Stimulated activated naive CD8-positive, alpha-beta T cell treated with anti-CD3 and anti-CD28 coated beads, Interleukin-15, amount 100 ng/mL, for 72 hours (primary cell): ENCODE data around the gene FSIP1.

Experiments used
- ATAC-seq: fragments of 150-1000 bp; cut with Tn5 transposase; 2 replicates; pipeline ENCODE4 v1.10.0; 2021; ENCODE audit warnings: mild to moderate bottlenecking, moderate library complexity
- DNase-seq, 2 donors: peaks; one replicate each; pipeline ENCODE4 v3.0.0; 2021 to 2022
- H3K27ac Mint-ChIP-seq, 2 donors: one replicate each; pipeline ENCODE4 v1.8.0; 2022; ENCODE audit warnings: mild to moderate bottlenecking in 2 of 2, mixed read lengths in 2 of 2, moderate library complexity in 2 of 2
- H3K27me3 Mint-ChIP-seq: one replicate; pipeline ENCODE4 v1.8.0; 2022; ENCODE audit warnings: mixed read lengths
- H3K4me1 Mint-ChIP-seq: one replicate; pipeline ENCODE4 v1.8.0; 2022; ENCODE audit warnings: mild to moderate bottlenecking, mixed read lengths
- H3K4me3 Mint-ChIP-seq, 2 donors: one replicate each; pipeline ENCODE4 v1.8.0; 2022; ENCODE audit warnings: mild to moderate bottlenecking in 2 of 2, mixed read lengths in 2 of 2, moderate library complexity in 1 of 2
- H3K9me3 Mint-ChIP-seq, 2 donors: one replicate each; pipeline ENCODE4 v1.8.0; 2022; ENCODE audit warnings: mixed read lengths in 2 of 2

Gene FSIP1

DNA sequence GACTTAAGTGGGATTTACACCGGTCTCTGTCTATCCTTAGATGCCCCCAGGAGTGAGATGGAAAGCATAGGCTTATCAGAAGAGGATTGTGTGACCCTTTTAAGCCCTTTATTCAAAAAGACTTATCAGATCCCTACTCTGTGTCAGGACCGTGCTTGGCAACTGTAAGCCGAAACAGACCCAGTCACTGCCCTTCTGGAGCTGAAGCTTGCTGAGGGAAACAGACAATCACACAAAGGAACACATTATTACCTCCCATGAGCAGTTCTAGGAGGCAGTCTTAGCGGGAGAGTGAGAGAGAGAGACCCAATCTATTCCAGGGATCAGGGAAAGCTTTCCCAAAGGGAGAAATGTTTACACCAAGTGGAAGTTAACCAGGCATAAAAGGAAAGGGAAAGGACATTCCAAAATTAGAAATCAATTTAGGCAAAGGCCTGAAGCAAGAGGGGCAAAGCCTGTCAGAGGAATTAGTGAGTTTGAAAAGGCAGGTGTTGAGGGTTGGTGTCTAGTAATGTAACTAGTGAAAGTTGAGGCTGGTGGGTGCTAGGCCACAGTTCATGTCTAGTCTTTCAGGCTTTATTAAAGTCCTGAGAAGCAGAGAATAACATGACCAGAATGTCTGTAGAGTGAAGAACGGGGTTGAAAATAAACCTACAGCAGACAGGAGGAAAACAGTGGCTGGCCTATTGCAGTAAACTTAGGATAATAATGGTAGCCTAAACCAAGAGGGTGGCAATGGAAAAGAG lies 115.1 kb downstream of the FSIP1 start:
- DNase-seq (no peak), ATAC-seq (no peak)
- Mint-ChIP-seq H3K4me1 (no peaks in the 10 kb centered on the region), H3K4me3 (no peak overlapping the region), H3K27me3 (peaks cover 8% of the 10 kb centered on the region), H3K9me3 (no peaks in the 10 kb centered on the region), H3K27ac (peak overlapping the region in 1 of 2 donors; percentile 70)

DNA sequence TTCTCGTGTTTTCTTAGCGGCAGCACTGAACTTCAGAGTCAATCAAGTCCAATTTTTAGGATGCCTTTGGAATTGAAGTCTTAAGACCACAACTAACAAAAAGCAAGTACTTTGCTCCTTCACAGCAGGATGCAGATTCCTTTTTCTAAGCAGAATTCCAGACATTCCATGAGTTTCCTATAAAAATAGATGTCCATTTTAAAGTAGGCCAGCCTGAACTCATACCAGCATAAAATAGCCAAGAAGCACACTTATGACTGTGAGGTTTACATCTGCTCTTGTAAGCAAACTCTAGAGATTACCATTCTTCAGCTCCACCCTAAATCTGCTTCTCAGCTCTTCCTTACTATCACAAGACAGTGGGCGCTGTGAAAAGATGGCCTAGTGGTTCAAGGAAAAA lies 116.0 kb downstream of the FSIP1 start:
- Mint-ChIP-seq H3K9me3 (no peaks in the 10 kb centered on the region), H3K27ac (peak overlapping the region in 1 of 2 donors; percentile 80), H3K27me3 (peaks cover 8% of the 10 kb centered on the region), H3K4me3 (no peak overlapping the region), H3K4me1 (no peaks in the 10 kb centered on the region)
- no peak for DNase-seq
- no peak for ATAC-seq

- Mint-ChIP-seq H3K27me3 (peaks cover 8% of the 10 kb centered on the region), H3K9me3 (no peaks in the 10 kb centered on the region), H3K4me1 (no peaks in the 10 kb centered on the region), H3K4me3 (no peak overlapping the region), H3K27ac (no peak overlapping the region)
- DNase-seq (no peak), ATAC-seq (no peak)
These were observed 116.9 kb downstream of the FSIP1 start for GRCh38 chr15:39665629-39666250.

DNA sequence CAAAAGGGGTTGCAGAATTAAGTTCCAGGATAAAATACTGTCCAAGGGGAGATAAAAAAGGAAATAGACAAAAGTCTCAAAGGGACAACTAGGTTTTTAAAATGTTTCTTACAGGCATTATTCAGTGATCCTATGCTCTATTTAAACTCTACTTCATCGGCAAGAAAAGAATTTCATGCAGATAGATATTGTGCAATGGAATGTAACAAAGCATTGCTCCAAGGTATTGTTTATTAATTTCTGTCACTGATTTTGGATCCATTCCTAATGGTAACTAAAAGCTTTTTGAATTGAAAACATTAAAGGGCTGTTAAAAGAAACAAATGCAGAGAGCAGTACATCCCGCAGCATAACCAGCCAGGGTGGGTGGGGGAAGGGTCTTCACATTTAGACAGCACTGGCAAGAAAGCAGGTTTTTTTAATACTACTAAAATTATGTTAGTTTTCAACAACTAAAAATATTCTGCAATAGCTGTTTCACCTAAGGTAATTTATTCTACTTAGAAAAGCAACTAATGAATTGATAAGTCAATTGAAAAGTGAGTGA lies 118.9 kb downstream of the FSIP1 start:
- Mint-ChIP-seq H3K4me3 (no peak overlapping the region), H3K9me3 (no peaks in the 10 kb centered on the region), H3K27me3 (peaks cover 8% of the 10 kb centered on the region), H3K4me1 (no peaks in the 10 kb centered on the region), H3K27ac (no peak overlapping the region)
- ATAC-seq (no peak), DNase-seq (no peak)

DNA sequence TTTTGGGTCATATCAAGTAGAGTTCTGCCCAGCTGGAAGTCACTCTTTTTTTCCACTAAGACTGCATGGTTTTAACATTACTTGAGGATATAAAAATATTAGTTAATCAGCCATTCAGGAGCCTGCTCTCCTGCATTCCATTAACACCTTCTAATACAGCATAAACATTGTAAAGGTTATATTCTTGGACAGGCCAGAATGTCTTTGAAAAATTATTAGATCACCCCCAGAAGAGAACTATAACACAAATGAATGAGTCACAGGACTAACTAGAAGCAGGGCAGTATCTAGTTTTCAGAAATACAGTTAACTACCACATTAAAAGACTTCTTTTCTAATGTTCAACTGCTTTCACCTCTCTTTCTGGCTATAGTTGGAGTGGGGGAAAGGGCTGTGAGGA lies 120.9 kb downstream of the FSIP1 start:
- no peak for DNase-seq
- no peak for ATAC-seq
- Mint-ChIP-seq H3K9me3 (no peaks in the 10 kb centered on the region), H3K4me1 (no peaks in the 10 kb centered on the region), H3K27me3 (peaks cover 8% of the 10 kb centered on the region), H3K27ac (no peak overlapping the region), H3K4me3 (no peak overlapping the region)

- Mint-ChIP-seq H3K4me3 (no peak overlapping the region), H3K27me3 (no peaks in the 10 kb centered on the region), H3K9me3 (no peaks in the 10 kb centered on the region), H3K4me1 (no peaks in the 10 kb centered on the region), H3K27ac (no peak overlapping the region)
- ATAC-seq (no peak), DNase-seq (no peak)
These were observed 123.9 kb downstream of the FSIP1 start for GRCh38 chr15:39658740-39659139.

DNA sequence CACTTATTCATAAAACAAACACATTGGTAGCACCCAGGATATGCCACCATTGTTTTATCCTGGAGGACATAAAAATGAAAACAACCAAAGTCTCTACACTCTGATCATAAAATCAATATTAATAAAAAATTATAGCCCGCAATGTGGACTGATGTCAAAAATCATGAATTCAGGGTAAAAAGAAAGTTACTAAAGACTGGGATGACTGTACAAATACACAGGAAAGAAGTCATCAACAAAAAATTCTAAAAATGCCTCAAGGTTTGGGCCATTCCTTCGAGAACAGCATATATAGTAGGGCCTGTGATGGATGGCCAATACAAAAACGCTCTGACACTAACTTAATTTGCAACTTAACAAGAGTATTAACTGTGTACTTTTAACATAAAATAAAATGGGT lies 125.0 kb downstream of the FSIP1 start:
- ATAC-seq (no peak), DNase-seq (no peak)
- no peaks in the 10 kb centered on the region for H3K4me1 Mint-ChIP-seq
- no peaks in the 10 kb centered on the region for H3K27me3 Mint-ChIP-seq
- H3K27ac Mint-ChIP-seq, result no peak overlapping the region
- no peaks in the 10 kb centered on the region for H3K9me3 Mint-ChIP-seq
- H3K4me3 Mint-ChIP-seq, result no peak overlapping the region

DNA sequence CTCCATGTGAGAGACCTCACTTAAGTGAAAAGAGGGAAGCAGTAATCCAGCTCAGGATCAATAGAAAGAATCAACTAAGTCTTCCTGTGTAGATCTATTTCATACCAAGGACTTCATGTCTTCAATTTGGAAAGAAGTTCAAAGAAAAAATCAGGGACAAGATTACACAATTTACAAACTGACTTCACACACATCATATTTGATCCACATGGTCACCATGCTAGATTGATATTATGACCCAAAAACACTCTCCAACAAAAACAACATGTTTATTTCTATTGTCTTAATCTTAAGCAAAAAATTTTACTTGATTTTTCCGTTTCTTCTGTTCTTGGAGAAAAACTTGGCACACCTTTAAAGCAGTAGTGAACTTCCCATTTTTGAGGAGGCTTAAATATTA lies 125.5 kb downstream of the FSIP1 start:
- Mint-ChIP-seq H3K4me1 (no peaks in the 10 kb centered on the region), H3K9me3 (no peaks in the 10 kb centered on the region), H3K27ac (no peak overlapping the region), H3K27me3 (no peaks in the 10 kb centered on the region), H3K4me3 (no peak overlapping the region)
- DNase-seq (no peak), ATAC-seq (no peak)

DNA sequence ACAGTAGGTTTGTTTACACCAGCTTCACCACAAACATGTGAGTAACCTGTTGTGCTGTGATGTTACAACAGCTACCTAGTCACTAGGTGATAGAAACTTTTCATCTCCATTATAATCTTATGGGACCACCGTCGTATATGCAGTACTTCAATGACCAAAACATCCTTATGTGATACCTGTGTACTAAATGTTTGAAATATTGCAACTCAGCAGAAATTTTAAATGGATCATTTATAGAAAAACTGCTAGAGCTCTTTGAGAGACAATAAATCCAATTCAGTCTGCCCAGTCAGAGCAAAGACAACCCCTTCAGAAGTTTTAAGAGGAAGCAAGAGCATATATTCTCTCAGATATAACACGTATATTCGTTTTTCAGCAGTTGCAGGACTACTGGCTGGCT lies 128.3 kb downstream of the FSIP1 start:
- DNase-seq, result no peak
- no peaks in the 10 kb centered on the region for H3K9me3 Mint-ChIP-seq
- H3K27ac Mint-ChIP-seq, result no peak overlapping the region
- no peak for ATAC-seq
- no peaks in the 10 kb centered on the region for H3K4me1 Mint-ChIP-seq
- no peak overlapping the region for H3K4me3 Mint-ChIP-seq
- no peaks in the 10 kb centered on the region for H3K27me3 Mint-ChIP-seq

DNA sequence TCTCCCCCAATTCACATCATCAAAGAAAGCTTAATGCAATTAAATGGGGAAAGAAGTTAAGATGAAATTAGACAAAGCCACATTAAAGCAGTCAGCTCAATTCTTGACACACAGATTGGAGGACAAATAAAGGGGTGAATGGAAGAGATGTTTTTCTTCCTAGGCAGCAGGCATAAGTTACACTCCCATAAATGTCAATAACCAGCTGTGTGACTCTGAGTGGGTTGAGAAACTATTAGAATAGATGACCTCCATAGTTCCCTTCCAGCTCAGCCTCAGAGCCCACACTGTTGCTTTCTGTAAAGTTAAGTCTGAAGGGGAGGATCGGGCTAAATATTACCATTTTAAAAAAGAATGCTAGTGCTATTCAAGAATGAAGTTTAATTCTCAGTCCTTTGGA lies 130.8 kb downstream of the FSIP1 start:
- ATAC-seq (no peak), DNase-seq (no peak)
- Mint-ChIP-seq H3K4me3 (no peak overlapping the region), H3K4me1 (no peaks in the 10 kb centered on the region), H3K27me3 (no peaks in the 10 kb centered on the region), H3K27ac (no peak overlapping the region), H3K9me3 (no peaks in the 10 kb centered on the region)

- ATAC-seq (no peak), DNase-seq (no peak)
- no peak overlapping the region for H3K27ac Mint-ChIP-seq
- H3K4me3 Mint-ChIP-seq, result no peak overlapping the region
- no peaks in the 10 kb centered on the region for H3K27me3 Mint-ChIP-seq
- no peaks in the 10 kb centered on the region for H3K9me3 Mint-ChIP-seq
- H3K4me1 Mint-ChIP-seq, result no peaks in the 10 kb centered on the region
These were observed 131.3 kb downstream of the FSIP1 start for GRCh38 chr15:39651295-39651694.

- H3K27ac Mint-ChIP-seq, result no peak overlapping the region
- no peaks in the 10 kb centered on the region for H3K9me3 Mint-ChIP-seq
- no peaks in the 10 kb centered on the region for H3K27me3 Mint-ChIP-seq
- DNase-seq (no peak), ATAC-seq (no peak)
- H3K4me1 Mint-ChIP-seq, result no peaks in the 10 kb centered on the region
- H3K4me3 Mint-ChIP-seq, result no peak overlapping the region
These were observed 132.9 kb downstream of the FSIP1 start for GRCh38 chr15:39649757-39650156.

- no peak for DNase-seq
- ATAC-seq, result no peak
- Mint-ChIP-seq H3K4me1 (peaks cover 20% of the 10 kb centered on the region), H3K27me3 (no peaks in the 10 kb centered on the region), H3K9me3 (no peaks in the 10 kb centered on the region), H3K27ac (no peak overlapping the region), H3K4me3 (no peak overlapping the region)
These were observed 136.2 kb downstream of the FSIP1 start for GRCh38 chr15:39646425-39646824.

DNA sequence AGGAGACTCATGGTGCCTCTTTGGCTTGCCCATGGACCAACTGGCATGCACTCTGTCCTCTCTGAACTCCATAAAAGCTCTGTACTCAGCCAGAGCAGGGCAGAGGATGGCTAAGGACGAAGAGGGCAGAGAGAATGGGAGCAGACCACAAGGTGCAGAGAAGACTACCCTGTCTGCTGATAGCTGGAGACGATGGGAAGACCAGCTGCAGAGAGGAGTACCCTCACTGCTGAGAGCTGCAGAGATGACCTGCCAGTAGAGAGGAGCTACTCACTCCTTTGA lies 136.7 kb downstream of the FSIP1 start:
- DNase-seq (no peak), ATAC-seq (no peak)
- peak overlapping the region in 1 of 2 donors; percentile 38 for H3K27ac Mint-ChIP-seq
- H3K4me1 Mint-ChIP-seq, result peaks cover 26% of the 10 kb centered on the region
- H3K9me3 Mint-ChIP-seq, result no peaks in the 10 kb centered on the region
- no peaks in the 10 kb centered on the region for H3K27me3 Mint-ChIP-seq
- no peak overlapping the region for H3K4me3 Mint-ChIP-seq

DNA sequence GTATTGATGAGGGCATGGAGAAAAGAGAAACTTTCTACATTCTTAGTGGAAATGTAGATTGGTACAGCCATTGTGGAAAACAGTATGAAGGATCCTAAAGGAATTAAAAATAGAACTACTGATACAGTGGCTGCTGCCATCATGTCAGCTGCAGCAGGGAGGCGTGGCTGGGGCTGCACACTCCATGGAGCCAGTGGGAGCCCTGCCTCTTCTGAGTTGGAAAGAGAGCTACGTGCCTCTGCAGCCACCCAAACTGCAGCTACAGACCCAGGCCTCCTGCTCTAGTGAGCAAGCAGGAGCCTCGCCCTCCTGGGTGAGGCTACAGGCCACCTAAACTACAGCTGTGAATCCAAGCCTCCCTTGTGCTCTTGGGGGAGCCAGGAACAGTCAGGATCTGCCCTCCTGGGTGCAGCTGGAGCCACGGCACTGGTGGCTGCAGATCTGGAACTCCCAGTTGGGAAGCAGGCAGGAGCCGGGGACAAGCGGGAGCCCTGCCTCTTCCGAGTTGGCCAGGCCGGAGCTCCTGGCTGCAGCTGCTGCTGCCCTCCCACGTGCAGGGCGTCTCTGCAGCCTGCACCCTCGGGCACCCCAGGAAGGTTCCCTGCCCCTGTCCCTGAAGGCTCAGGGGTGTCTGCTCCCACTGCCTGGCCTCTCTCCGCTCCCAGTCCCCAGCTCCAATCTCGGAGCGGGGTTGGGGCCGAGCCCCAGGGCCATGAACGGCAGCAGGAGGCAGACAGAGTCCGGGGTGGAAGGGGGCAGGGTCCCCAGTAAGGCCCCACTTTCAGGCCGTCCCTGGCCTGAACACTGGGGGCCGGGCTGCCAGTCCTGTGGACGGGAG lies 137.3 kb downstream of the FSIP1 start:
- H3K4me3 Mint-ChIP-seq, result no peak overlapping the region
- peak overlapping the region in 1 of 2 donors; percentile 38 for H3K27ac Mint-ChIP-seq
- no peaks in the 10 kb centered on the region for H3K27me3 Mint-ChIP-seq
- H3K4me1 Mint-ChIP-seq, result peaks cover 31% of the 10 kb centered on the region
- H3K9me3 Mint-ChIP-seq, result no peaks in the 10 kb centered on the region
- ATAC-seq, result no peak
- no peak for DNase-seq

DNA sequence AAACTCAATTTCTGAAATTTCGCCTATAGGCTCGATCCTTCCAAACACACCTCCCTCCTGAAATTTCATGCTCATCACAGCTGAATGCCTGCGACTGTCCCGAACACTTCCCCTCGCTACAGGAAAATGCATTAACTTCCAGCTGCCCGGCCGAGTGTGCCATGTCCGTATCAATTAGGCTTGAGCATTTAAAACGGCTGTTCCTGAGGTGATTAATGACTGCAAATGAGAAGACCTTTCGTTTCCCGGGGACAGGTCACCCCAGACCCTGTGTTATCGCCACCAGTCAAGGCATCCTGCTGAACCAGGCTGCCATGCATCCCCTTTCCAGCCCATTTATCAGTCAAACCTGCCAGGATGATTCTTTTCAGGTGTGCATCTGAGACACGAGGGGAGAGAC lies 138.5 kb downstream of the FSIP1 start:
- no peak overlapping the region for H3K4me3 Mint-ChIP-seq
- no peak for ATAC-seq
- no peaks in the 10 kb centered on the region for H3K9me3 Mint-ChIP-seq
- no peak for DNase-seq
- no peak overlapping the region for H3K27ac Mint-ChIP-seq
- H3K27me3 Mint-ChIP-seq, result no peaks in the 10 kb centered on the region
- H3K4me1 Mint-ChIP-seq, result peaks cover 33% of the 10 kb centered on the region
